Measurements from ENCODE around the gene USP47. TPM values are rescaled to one million over a fixed set of nuclear protein-coding genes. Genes with fewer than 3 reads are reported as not detected.

USP47 gene
- total and polyA plus RNA-seq, 2 of the 13 experiments (the other 11 are each of a cell fraction or from before 2014, with no cell fraction given): 12.2 to 52.7 TPM

DNA sequence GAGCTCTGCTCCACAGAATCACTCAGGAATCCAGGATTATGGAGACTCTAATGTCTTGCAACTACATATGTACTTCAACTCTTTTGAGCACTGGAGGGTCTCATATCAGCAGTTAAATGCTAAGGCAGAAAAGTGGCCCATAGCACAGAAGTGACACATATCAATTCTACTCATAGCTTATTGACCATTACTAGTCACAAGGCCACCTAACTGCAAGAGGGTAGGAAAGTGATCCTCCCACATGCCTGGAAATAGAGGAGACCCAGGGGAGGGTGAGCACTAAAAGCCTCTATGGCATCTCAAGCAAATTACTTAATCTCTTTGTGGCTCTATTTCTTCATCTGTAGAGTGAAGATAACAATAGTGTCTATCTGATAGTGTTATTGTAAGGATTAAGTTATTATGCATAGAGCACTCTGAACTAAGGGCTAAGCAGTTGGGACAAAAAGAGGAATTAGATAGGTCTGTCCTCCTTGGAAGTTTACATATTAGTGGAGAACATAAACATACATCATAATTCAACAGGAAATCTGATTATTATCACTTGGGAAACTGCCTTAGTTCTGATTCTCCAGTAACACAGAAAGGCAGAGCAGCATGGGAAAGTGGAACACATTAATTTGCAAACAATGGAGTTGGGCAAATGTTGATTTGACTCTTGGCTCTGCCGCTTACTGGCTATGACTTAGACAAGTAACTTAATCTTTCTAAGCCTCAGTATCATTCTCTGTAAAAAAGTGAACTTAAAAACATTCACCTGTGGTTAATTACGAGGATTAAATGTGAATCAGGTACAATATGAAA, 25.1 kb upstream of the USP47 start:
- ChIA-PET CTCF (ENCODE audit: low intra/inter-chr PET ratio, low total read pairs) (no interaction called here), POLR2A (no interaction called here)
- in situ Hi-C loops (cut with HindIII; ENCODE audit: extremely low pct_ligation_motif_present, low pct_unique_long_range_greater_than_20kb): loop anchor here (25.0 kb wide), 1 partner anchor 471 kb away; no protein-coding TSS in a partner anchor
- H3K9ac ChIP-seq (ENCODE audit: insufficient read depth, low read depth, low read length): no peak overlapping the region
- H3K4me3 ChIP-seq (replicated peaks in 1 of 3; ENCODE audit: insufficient read depth in 1 of 3, low read depth in 2 of 3, low read length in 3 of 3): no peak overlapping the region
- no peaks in the 10 kb centered on the region for H4K20me1 ChIP-seq (ENCODE audit: insufficient read depth, low read length)
- no peak overlapping the region for H3K27ac ChIP-seq (ENCODE audit: extremely low read length, insufficient read depth, low read length)
- H3K4me1 ChIP-seq (ENCODE audit: insufficient read depth, low read length): peaks cover 31% of the 10 kb centered on the region
- ATAC-seq (no peak), DNase-seq (ENCODE audit: low spot score) (no peak), FAIRE-seq (no peak)
- no peaks in the 10 kb centered on the region for H3K9me3 ChIP-seq (ENCODE audit: low read length)
- H3K79me2 ChIP-seq (ENCODE audit: insufficient read depth, low read length): no peaks in the 10 kb centered on the region
- intact Hi-C loops (cut with micrococcal nuclease; ENCODE audit: unreplicated experiment): no loop called here
- BruUV-seq (replicated peaks): no TSS peak
- H3K4me2 ChIP-seq (ENCODE audit: low read depth, low read length): no peak overlapping the region
- H2AFZ ChIP-seq (ENCODE audit: low read length): no peak overlapping the region
- H3K36me3 ChIP-seq (replicated peaks in 1 of 2; ENCODE audit: control insufficient read depth in 1 of 2, insufficient read depth in 2 of 2, low read length in 2 of 2): no peaks in the 10 kb centered on the region
- H3K27me3 ChIP-seq (ENCODE audit: control insufficient read depth in 1 of 2, insufficient read depth in 2 of 2, low read length in 2 of 2): no peaks in the 10 kb centered on the region
- 56% methylated on average over 2 of the region's 2 CpGs for WGBS (ENCODE audit: low lambda C conversion rate)
- TF ChIP-seq SRSF9 (IDR thresholded peaks at IDR 0.05; ENCODE audit: borderline replicate concordance, insufficient read depth, low read depth, low read length, poor library complexity, severe bottlenecking) (no peak), POLR2AphosphoS2 (IDR thresholded peaks at IDR 0.05; ENCODE audit: low read depth, low read length) (no peak), ZBTB20 (CRISPR knock-in tag; IDR thresholded peaks at IDR 0.05; ENCODE audit: borderline replicate concordance, low read depth) (no peak), MAF1 (CRISPR knock-in tag; IDR thresholded peaks at IDR 0.05; ENCODE audit: borderline replicate concordance) (no peak), MIER2 (CRISPR knock-in tag; IDR thresholded peaks at IDR 0.05) (no peak), THAP7 (CRISPR knock-in tag; IDR thresholded peaks at IDR 0.05) (no peak), SP5 (CRISPR knock-in tag; IDR thresholded peaks at IDR 0.05; ENCODE audit: borderline replicate concordance, low read depth) (no peak), POLR2AphosphoS5 (IDR thresholded peaks at IDR 0.05; ENCODE audit: low read depth, low read length) (no peak)
- TF ChIP-seq, protein P1, sequence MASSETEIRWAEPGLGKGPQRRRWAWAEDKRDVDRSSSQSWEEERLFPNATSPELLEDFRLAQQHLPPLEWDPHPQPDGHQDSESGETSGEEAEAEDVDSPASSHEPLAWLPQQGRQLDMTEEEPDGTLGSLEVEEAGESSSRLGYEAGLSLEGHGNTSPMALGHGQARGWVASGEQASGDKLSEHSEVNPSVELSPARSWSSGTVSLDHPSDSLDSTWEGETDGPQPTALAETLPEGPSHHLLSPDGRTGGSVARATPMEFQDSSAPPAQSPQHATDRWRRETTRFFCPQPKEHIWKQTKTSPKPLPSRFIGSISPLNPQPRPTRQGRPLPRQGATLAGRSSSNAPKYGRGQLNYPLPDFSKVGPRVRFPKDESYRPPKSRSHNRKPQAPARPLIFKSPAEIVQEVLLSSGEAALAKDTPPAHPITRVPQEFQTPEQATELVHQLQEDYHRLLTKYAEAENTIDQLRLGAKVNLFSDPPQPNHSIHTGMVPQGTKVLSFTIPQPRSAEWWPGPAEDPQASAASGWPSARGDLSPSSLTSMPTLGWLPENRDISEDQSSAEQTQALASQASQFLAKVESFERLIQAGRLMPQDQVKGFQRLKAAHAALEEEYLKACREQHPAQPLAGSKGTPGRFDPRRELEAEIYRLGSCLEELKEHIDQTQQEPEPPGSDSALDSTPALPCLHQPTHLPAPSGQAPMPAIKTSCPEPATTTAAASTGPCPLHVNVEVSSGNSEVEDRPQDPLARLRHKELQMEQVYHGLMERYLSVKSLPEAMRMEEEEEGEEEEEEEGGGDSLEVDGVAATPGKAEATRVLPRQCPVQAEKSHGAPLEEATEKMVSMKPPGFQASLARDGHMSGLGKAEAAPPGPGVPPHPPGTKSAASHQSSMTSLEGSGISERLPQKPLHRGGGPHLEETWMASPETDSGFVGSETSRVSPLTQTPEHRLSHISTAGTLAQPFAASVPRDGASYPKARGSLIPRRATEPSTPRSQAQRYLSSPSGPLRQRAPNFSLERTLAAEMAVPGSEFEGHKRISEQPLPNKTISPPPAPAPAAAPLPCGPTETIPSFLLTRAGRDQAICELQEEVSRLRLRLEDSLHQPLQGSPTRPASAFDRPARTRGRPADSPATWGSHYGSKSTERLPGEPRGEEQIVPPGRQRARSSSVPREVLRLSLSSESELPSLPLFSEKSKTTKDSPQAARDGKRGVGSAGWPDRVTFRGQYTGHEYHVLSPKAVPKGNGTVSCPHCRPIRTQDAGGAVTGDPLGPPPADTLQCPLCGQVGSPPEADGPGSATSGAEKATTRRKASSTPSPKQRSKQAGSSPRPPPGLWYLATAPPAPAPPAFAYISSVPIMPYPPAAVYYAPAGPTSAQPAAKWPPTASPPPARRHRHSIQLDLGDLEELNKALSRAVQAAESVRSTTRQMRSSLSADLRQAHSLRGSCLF (CRISPR knock-in tag; IDR thresholded peaks at IDR 0.05; ENCODE audit: borderline replicate concordance): no peak
- TF ChIP-seq, protein P2, sequence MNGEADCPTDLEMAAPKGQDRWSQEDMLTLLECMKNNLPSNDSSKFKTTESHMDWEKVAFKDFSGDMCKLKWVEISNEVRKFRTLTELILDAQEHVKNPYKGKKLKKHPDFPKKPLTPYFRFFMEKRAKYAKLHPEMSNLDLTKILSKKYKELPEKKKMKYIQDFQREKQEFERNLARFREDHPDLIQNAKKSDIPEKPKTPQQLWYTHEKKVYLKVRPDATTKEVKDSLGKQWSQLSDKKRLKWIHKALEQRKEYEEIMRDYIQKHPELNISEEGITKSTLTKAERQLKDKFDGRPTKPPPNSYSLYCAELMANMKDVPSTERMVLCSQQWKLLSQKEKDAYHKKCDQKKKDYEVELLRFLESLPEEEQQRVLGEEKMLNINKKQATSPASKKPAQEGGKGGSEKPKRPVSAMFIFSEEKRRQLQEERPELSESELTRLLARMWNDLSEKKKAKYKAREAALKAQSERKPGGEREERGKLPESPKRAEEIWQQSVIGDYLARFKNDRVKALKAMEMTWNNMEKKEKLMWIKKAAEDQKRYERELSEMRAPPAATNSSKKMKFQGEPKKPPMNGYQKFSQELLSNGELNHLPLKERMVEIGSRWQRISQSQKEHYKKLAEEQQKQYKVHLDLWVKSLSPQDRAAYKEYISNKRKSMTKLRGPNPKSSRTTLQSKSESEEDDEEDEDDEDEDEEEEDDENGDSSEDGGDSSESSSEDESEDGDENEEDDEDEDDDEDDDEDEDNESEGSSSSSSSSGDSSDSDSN (CRISPR knock-in tag; IDR thresholded peaks at IDR 0.05): no peak
- TF ChIP-seq, protein P3, sequence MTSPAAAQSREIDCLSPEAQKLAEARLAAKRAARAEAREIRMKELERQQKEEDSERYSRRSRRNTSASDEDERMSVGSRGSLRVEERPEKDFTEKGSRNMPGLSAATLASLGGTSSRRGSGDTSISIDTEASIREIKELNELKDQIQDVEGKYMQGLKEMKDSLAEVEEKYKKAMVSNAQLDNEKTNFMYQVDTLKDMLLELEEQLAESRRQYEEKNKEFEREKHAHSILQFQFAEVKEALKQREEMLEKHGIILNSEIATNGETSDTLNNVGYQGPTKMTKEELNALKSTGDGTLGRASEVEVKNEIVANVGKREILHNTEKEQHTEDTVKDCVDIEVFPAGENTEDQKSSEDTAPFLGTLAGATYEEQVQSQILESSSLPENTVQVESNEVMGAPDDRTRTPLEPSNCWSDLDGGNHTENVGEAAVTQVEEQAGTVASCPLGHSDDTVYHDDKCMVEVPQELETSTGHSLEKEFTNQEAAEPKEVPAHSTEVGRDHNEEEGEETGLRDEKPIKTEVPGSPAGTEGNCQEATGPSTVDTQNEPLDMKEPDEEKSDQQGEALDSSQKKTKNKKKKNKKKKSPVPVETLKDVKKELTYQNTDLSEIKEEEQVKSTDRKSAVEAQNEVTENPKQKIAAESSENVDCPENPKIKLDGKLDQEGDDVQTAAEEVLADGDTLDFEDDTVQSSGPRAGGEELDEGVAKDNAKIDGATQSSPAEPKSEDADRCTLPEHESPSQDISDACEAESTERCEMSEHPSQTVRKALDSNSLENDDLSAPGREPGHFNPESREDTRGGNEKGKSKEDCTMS (CRISPR knock-in tag; conservative IDR thresholded peaks at IDR 0.05): no peak
